ENCODE results near the gene GPR137B. TPM values are rescaled to one million over a fixed set of nuclear protein-coding genes. Genes with fewer than 3 reads are reported as not detected.

GPR137B gene
- total and polyA plus RNA-seq, 9 of the 15 experiments (the other 6 are each of a cell fraction or from before 2014, with no cell fraction given), result 0.04 to 1.0 (median 0.62) TPM

DNA sequence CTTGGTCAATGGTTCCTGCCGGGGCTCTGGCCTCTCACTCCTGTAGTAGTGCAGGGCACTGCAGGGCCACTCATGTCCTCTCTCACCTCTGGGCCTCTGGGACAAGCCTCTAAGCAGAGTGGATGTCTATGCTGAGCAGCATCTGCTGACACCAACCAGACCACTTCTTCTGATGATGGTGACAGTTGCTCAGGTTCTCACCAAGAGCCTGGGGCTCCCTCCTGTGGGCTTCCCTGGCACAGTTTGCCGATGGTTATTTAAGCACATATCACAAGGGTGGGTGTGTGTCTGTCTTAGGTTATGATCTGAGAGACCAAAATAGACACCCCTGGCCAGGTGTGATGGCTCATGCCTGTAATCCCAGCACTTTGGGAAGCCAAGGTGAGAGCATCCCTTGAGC lies 17.4 kb upstream of the GPR137B start (continued):
- TF ChIP-seq, protein P1, sequence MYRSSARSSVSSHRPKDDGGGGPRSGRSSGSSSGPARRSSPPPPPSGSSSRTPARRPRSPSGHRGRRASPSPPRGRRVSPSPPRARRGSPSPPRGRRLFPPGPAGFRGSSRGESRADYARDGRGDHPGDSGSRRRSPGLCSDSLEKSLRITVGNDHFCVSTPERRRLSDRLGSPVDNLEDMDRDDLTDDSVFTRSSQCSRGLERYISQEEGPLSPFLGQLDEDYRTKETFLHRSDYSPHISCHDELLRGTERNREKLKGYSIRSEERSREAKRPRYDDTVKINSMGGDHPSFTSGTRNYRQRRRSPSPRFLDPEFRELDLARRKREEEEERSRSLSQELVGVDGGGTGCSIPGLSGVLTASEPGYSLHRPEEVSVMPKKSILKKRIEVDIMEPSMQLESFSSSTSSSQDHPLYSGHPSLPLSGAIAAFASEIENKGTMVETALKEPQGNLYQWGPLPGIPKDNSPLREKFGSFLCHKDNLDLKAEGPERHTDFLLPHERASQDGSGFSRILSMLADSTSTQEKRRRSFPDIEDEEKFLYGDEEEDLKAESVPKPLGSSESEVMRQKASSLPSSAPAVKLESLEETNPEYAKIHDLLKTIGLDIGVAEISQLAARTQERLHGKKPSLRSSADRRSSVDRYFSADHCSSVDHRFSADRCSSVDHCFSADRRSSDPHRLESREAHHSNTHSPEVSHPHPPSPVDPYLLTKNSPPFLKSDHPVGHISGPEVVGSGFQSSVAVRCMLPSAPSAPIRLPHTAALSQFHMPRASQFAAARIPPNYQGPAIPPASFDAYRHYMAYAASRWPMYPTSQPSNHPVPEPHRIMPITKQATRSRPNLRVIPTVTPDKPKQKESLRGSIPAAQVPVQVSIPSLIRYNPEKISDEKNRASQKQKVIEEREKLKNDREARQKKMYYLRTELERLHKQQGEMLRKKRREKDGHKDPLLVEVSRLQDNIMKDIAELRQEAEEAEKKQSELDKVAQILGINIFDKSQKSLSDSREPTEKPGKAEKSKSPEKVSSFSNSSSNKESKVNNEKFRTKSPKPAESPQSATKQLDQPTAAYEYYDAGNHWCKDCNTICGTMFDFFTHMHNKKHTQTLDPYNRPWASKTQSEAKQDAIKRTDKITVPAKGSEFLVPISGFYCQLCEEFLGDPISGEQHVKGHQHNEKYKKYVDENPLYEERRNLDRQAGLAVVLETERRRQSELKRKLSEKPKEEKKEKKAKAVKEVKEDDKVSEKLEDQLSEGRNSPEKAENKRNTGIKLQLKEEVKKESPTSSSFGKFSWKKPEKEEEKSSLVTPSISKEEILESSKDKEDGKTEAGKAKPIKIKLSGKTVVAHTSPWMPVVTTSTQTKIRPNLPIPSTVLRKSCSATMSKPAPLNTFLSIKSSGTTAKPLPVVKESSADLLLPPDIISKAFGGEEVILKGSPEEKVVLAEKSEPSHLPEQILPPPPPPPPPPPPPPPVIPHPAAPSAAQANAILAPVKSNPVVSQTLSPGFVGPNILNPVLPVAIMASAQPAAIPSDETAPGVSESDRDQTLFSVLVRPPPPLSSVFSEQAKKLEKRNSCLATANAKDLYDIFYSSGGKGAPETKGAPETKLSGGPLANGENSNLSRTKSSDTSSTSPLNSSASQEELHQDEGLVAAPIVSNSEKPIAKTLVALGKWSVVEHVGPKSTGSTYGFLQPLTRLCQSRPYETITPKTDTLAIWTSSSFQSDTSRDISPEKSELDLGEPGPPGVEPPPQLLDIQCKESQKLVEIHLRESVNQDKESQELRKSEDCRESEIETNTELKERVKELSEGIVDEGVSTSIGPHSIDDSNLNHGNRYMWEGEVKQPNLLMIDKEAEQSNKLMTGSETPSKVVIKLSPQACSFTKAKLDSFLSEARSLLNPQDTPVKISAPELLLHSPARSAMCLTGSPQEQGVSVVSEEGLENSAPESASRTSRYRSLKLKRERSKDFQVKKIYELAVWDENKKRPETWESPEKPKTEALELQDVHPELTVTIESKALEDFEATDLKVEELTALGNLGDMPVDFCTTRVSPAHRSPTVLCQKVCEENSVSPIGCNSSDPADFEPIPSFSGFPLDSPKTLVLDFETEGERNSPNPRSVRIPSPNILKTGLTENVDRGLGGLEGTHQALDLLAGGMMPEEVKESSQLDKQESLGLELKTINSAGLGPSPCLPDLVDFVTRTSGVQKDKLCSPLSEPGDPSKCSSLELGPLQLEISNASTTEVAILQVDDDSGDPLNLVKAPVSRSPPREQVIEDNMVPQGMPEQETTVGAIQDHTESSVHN (IDR thresholded peaks at IDR 0.05; ENCODE audit: borderline replicate concordance in 1 of 2, low read depth in 1 of 2), result no peak
- TF ChIP-seq CBX5 (IDR thresholded peaks at IDR 0.05; ENCODE audit: borderline replicate concordance, low read depth) (0 out of 2 replicates have a peak, but pooled peaks have one; percentile 18), ZNF354B (CRISPR knock-in tag; IDR thresholded peaks at IDR 0.05) (no peak), BCL6 (CRISPR knock-in tag; IDR thresholded peaks at IDR 0.05) (no peak), DIDO1 (tag; IDR thresholded peaks at IDR 0.05; ENCODE audit: low read depth) (no peak), RBM15 (IDR thresholded peaks at IDR 0.05; ENCODE audit: insufficient read depth, low read length) (no peak), TAL1 (IDR thresholded peaks at IDR 0.05) (no peak), NUFIP1 (IDR thresholded peaks at IDR 0.05; ENCODE audit: partially characterized antibody) (no peak)
- TF ChIP-seq, protein P2, sequence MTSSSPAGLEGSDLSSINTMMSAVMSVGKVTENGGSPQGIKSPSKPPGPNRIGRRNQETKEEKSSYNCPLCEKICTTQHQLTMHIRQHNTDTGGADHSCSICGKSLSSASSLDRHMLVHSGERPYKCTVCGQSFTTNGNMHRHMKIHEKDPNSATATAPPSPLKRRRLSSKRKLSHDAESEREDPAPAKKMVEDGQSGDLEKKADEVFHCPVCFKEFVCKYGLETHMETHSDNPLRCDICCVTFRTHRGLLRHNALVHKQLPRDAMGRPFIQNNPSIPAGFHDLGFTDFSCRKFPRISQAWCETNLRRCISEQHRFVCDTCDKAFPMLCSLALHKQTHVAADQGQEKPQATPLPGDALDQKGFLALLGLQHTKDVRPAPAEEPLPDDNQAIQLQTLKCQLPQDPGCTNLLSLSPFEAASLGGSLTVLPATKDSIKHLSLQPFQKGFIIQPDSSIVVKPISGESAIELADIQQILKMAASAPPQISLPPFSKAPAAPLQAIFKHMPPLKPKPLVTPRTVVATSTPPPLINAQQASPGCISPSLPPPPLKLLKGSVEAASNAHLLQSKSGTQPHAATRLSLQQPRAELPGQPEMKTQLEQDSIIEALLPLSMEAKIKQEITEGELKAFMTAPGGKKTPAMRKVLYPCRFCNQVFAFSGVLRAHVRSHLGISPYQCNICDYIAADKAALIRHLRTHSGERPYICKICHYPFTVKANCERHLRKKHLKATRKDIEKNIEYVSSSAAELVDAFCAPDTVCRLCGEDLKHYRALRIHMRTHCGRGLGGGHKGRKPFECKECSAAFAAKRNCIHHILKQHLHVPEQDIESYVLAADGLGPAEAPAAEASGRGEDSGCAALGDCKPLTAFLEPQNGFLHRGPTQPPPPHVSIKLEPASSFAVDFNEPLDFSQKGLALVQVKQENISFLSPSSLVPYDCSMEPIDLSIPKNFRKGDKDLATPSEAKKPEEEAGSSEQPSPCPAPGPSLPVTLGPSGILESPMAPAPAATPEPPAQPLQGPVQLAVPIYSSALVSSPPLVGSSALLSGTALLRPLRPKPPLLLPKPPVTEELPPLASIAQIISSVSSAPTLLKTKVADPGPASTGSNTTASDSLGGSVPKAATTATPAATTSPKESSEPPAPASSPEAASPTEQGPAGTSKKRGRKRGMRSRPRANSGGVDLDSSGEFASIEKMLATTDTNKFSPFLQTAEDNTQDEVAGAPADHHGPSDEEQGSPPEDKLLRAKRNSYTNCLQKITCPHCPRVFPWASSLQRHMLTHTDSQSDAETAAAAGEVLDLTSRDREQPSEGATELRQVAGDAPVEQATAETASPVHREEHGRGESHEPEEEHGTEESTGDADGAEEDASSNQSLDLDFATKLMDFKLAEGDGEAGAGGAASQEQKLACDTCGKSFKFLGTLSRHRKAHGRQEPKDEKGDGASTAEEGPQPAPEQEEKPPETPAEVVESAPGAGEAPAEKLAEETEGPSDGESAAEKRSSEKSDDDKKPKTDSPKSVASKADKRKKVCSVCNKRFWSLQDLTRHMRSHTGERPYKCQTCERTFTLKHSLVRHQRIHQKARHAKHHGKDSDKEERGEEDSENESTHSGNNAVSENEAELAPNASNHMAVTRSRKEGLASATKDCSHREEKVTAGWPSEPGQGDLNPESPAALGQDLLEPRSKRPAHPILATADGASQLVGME (CRISPR knock-in tag; IDR thresholded peaks at IDR 0.05), result no peak
- TF ChIP-seq, protein P3, sequence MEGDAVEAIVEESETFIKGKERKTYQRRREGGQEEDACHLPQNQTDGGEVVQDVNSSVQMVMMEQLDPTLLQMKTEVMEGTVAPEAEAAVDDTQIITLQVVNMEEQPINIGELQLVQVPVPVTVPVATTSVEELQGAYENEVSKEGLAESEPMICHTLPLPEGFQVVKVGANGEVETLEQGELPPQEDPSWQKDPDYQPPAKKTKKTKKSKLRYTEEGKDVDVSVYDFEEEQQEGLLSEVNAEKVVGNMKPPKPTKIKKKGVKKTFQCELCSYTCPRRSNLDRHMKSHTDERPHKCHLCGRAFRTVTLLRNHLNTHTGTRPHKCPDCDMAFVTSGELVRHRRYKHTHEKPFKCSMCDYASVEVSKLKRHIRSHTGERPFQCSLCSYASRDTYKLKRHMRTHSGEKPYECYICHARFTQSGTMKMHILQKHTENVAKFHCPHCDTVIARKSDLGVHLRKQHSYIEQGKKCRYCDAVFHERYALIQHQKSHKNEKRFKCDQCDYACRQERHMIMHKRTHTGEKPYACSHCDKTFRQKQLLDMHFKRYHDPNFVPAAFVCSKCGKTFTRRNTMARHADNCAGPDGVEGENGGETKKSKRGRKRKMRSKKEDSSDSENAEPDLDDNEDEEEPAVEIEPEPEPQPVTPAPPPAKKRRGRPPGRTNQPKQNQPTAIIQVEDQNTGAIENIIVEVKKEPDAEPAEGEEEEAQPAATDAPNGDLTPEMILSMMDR (IDR thresholded peaks at IDR 0.05 in 2 of 3, conservative IDR thresholded peaks at IDR 0.05 in 1 of 3; ENCODE audit: insufficient read depth in 2 of 3, low read depth in 1 of 3, low read length in 3 of 3), result peak; percentile 22 to 38 (median 26); a peak in 3 of 6 replicates
- TF ChIP-seq, protein P4, sequence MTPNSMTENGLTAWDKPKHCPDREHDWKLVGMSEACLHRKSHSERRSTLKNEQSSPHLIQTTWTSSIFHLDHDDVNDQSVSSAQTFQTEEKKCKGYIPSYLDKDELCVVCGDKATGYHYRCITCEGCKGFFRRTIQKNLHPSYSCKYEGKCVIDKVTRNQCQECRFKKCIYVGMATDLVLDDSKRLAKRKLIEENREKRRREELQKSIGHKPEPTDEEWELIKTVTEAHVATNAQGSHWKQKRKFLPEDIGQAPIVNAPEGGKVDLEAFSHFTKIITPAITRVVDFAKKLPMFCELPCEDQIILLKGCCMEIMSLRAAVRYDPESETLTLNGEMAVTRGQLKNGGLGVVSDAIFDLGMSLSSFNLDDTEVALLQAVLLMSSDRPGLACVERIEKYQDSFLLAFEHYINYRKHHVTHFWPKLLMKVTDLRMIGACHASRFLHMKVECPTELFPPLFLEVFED (CRISPR knock-in tag; conservative IDR thresholded peaks at IDR 0.05), result no peak

Data from K562 (cell line).